Measurements from ENCODE around the gene SLC38A10. TPM values are rescaled to one million over a fixed set of nuclear protein-coding genes. Genes with fewer than 3 reads are reported as not detected.

Gene SLC38A10
- total RNA-seq, 1 donor from 2014 or later: 67.5 TPM

DNA sequence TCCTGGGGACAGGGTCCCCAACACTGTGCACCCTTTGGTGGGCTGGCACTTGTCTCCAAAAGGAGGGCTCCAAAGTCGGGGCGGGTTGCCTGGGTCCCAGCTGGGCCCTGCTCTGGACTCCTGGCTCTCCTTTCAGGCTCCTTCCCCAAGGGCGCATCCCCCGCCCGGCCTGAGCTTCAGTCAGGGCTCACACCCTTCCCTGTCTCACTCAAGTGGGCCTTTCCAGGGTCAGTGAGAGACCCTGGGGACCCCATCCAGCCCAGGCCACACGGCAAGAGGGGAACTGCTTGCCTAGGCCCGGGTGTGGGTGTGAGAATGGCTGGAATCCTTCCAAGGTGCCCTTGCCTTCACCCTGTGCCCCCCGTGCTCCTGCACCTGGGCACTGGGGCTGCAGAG, 41.8 kb upstream of the SLC38A10 start:
- intact Hi-C loops (cut with DNase I): loop anchor here (5.0 kb wide), 1 partner anchor 40 kb away; the partner anchor contains the start of gene SLC38A10
- no peak overlapping the region for H3K4me3 ChIP-seq
- H3K27ac ChIP-seq: no peak overlapping the region
- H3K36me3 ChIP-seq: no peaks in the 10 kb centered on the region
- TF ChIP-seq, protein P1, sequence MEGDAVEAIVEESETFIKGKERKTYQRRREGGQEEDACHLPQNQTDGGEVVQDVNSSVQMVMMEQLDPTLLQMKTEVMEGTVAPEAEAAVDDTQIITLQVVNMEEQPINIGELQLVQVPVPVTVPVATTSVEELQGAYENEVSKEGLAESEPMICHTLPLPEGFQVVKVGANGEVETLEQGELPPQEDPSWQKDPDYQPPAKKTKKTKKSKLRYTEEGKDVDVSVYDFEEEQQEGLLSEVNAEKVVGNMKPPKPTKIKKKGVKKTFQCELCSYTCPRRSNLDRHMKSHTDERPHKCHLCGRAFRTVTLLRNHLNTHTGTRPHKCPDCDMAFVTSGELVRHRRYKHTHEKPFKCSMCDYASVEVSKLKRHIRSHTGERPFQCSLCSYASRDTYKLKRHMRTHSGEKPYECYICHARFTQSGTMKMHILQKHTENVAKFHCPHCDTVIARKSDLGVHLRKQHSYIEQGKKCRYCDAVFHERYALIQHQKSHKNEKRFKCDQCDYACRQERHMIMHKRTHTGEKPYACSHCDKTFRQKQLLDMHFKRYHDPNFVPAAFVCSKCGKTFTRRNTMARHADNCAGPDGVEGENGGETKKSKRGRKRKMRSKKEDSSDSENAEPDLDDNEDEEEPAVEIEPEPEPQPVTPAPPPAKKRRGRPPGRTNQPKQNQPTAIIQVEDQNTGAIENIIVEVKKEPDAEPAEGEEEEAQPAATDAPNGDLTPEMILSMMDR (IDR thresholded peaks at IDR 0.05): no peak
- TF ChIP-seq POLR2A (IDR thresholded peaks at IDR 0.05) (no peak), POLR2AphosphoS5 (IDR thresholded peaks at IDR 0.05; ENCODE audit: insufficient read depth in 1 of 2, low read depth in 1 of 2) (no peak)
- no peaks in the 10 kb centered on the region for H3K9me3 ChIP-seq
- H3K27me3 ChIP-seq: no peaks in the 10 kb centered on the region
- peaks cover 53% of the 10 kb centered on the region for H3K4me1 ChIP-seq
- no peak for DNase-seq (ENCODE audit: extremely low spot score in 2 of 2)

- TF ChIP-seq, protein P1 (IDR thresholded peaks at IDR 0.05): no peak
- TF ChIP-seq POLR2A (IDR thresholded peaks at IDR 0.05): no peak
- TF ChIP-seq POLR2AphosphoS5 (IDR thresholded peaks at IDR 0.05; ENCODE audit: insufficient read depth in 1 of 2, low read depth in 1 of 2): no peak
- peaks cover 48% of the 10 kb centered on the region for H3K4me1 ChIP-seq
- H3K4me3 ChIP-seq: no peak overlapping the region
- no peak for DNase-seq (ENCODE audit: extremely low spot score in 2 of 2)
- intact Hi-C loops (cut with DNase I): loop anchor here (5.0 kb wide), 1 partner anchor 39 kb away; the partner anchor contains the start of gene SLC38A10
- H3K36me3 ChIP-seq: no peaks in the 10 kb centered on the region
- no peaks in the 10 kb centered on the region for H3K9me3 ChIP-seq
- H3K27me3 ChIP-seq: no peaks in the 10 kb centered on the region
- H3K27ac ChIP-seq: no peak overlapping the region
Measured at GRCh38 chr17:81336296-81336929, 41.3 kb upstream of the SLC38A10 start.

GRCh38 chr17:81335773-81336157, 40.7 kb upstream of the SLC38A10 start:
- intact Hi-C loops (cut with DNase I): loop anchor here (5.0 kb wide), 1 partner anchor 38 kb away; the partner anchor contains the start of gene SLC38A10
- Histone ChIP-seq H3K27ac (no peak overlapping the region), H3K9me3 (no peaks in the 10 kb centered on the region), H3K36me3 (no peaks in the 10 kb centered on the region), H3K4me1 (peaks cover 48% of the 10 kb centered on the region), H3K27me3 (no peaks in the 10 kb centered on the region), H3K4me3 (no peak overlapping the region)
- DNase-seq (ENCODE audit: extremely low spot score in 2 of 2): no peak
- TF ChIP-seq POLR2A (IDR thresholded peaks at IDR 0.05) (no peak), POLR2AphosphoS5 (IDR thresholded peaks at IDR 0.05; ENCODE audit: insufficient read depth in 1 of 2, low read depth in 1 of 2) (no peak)
- TF ChIP-seq, protein P1 (IDR thresholded peaks at IDR 0.05): no peak

DNA sequence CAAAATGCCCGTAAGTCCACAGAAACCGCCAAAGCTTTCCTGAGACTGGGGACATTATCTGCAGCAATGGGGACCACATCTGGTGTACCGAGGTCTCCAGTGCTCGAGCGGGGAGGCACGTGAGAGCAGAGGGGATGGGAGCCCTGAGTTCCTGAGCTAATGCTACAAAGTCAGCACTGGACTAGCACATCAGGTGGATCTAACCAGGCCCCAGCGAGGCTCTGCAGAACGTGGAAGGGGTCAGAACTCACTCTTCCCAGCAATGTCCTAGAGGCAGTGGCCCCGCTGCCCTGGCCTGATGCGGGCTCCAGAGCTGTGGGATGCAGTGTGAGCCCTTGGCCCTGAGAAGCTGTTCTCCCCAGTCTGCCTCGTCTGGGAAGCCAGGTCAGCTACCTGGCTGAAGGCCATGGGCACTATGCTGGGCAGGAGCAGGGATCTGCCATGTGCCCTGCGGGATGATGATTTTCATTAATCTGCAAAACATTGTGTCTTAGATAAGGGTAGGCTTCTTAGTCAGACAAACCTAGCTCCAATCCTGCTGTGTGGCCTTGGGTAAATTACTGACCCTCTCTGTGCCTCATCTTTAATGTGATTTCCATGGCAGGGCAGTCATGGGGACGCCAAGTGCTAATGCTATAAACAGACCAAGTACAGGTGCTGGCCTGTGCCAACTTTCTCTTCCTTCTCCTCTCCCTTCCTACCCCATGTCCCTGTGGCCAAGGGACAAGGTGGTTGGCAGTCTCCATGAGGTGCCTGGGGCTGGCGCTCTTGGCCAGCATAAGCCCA, 40.1 kb upstream of the SLC38A10 start:
- DNase-seq (ENCODE audit: extremely low spot score in 2 of 2): no peak
- Histone ChIP-seq H3K9me3 (no peaks in the 10 kb centered on the region), H3K36me3 (no peaks in the 10 kb centered on the region), H3K27ac (no peak overlapping the region), H3K4me3 (no peak overlapping the region), H3K4me1 (peaks cover 48% of the 10 kb centered on the region), H3K27me3 (no peaks in the 10 kb centered on the region)
- TF ChIP-seq POLR2AphosphoS5 (IDR thresholded peaks at IDR 0.05; ENCODE audit: insufficient read depth in 1 of 2, low read depth in 1 of 2) (no peak), POLR2A (IDR thresholded peaks at IDR 0.05) (no peak)
- TF ChIP-seq, protein P1 (IDR thresholded peaks at IDR 0.05): no peak
- intact Hi-C loops (cut with DNase I): loop anchor here (5.0 kb wide), 1 partner anchor 38 kb away; the partner anchor contains the start of gene SLC38A10
